ENCODE data around the gene SERINC5.

The SERINC5 gene

DNA sequence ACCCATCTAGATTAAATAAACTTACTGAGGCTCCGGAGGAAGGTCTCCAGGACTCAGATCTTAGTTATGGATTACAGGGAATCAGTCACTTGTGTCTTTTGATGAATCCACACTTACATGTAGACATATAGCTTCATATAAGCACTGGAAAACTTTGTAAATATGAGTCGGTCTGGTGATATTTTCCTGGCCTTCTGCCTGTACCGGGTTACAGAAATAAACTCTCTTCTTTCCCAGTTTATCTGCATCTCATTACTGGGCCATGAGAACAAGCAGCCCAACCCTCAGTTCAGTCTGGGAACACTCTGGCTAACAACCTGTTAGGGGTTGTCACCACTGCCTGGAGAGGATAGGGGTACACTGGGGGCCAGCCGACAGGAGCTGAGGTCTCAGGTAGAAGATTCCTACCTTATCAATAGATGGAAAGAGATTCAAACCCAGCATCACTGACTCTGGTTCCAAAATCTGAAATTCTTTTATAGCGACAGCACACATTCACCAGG is 161.6 kb downstream of the SERINC5 start:
- DNase-seq (ENCODE audit: low spot score), result no peak

- no peak for DNase-seq (ENCODE audit: low spot score)
Observed at GRCh38 chr5:80093796-80094195, 162.1 kb downstream of the SERINC5 start.

GRCh38 chr5:80092486-80093107 is 163.3 kb downstream of the SERINC5 start:
- DNase-seq (ENCODE audit: low spot score), result no peak

DNA sequence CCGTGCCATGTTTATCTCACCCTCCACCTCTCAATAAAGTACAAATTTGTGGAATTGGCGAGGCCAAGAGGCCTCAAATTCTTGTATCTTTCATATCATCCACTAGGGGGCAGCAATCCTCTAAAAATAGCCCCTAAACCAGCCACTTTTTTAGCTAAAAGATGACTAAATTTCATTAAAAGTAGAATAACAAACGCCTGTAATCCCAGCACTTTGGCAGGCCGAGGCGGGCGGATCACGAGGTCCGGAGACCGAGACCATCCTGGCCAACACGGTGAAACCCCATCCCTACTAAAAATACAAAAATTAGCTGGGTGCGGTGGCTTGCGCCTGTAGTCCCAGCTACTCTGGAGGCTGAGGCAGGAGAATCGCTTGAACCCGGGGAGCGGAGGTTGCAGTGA is 164.1 kb downstream of the SERINC5 start:
- peak; percentile 75 for DNase-seq (ENCODE audit: low spot score)

GRCh38 chr5:80090884-80091166 is 165.0 kb downstream of the SERINC5 start:
- DNase-seq (ENCODE audit: low spot score), result no peak

DNA sequence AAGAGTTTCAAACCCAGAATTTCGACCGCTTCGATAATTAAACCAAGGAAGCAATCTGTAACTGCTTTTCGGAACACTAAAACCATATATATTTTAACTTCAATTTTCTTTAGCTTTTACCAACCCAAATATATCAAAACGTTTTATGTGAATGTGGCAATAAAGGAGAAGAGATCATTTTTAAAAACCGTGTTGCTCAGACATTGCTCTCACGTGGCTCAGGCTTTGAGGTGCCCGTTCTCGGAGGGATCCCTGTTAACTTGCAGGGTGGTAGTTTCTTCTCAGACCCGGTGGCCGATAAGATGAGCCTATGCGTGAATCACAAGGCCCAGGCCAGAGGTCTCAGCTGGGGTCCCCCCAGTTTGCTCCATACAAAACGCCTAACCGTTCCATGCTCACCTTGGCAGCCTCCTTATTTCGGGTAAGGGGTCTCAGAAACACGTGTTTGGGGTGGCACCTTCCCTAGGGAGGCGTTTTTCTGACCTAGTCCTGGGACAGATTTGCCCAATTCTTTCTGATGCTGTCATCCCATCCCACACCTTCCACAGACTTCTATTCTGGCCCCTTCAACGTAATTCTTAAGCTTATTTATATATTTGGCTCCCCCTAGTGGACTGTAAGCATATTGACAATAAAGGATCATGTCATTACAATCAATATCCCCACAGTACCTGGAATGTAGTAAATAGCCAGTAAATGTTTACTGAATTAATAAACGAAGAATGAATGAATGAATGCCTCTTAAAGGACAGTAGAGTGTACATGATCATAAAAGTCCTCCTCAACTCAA is 172.6 kb downstream of the SERINC5 start:
- DNase-seq (ENCODE audit: low spot score), result peak; percentile 51

DNA sequence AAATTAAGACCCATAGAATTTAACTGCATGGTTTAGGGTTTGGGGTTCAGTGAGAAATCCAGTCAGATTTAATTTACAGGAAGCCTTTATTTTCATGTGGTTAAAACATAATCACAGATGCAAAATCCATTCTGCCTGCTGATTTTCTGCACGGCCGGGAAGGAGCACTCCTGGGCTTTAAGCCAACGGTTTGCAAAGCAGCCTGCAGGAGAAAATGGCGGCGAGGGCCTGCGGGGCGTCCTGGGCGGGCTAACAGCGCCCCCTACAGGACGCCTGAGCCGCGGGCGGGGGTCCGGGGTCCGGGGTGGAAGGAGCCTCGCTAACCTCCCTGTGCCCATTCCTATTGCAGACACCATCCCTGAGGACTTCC is 173.1 kb downstream of the SERINC5 start:
- DNase-seq (ENCODE audit: low spot score), result peak; percentile 45

GRCh38 chr5:80082281-80082680 is 173.6 kb downstream of the SERINC5 start:
- DNase-seq (ENCODE audit: low spot score), result no peak

DNA sequence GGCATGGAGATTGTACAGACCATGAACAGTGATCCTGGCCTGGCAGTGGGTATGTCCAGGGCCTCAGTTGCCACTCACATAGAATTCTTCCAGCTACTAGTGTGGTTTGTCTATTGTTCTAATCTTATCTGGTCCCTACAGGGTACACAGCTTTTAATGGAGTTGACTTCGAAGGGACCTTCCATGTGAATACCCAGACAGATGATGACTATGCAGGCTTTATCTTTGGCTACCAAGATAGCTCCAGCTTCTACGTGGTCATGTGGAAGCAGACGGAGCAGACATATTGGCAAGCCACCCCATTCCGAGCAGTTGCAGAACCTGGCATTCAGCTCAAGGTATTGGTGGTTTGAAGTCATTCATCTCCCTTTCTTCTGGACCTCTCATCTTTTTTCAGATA is 176.9 kb downstream of the SERINC5 start:
- no peak for DNase-seq (ENCODE audit: low spot score)

DNA sequence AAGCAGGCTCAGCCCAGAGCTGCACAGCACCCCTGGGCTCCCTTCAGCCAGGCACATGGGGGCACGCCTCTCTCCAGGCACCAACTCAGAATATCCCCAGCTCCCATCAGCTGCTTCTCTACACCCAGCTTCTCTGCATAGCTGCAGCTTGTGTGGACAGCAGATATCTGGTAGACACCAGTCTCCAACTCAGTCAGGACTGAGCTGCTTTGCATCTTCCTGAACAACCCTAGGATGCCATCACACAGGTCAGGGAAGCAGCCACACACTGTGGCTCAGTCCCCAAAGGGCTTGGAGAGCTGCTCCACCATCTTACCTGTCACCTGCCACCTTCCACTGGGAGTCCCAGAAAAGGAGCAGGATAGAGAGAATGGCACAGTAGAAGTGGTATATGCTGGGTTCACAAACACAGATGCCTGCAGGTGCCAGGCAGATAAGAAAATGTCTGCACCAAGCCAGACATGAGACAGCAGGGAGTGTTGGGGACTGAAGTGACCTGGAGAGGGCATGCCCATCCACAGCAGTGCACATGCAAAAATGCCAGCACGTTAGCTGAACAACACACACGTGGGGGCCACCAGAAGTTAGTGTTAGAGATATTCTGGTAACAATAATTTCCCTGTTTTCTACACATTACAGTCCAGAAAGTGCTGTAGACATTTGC is 178.7 kb downstream of the SERINC5 start:
- DNase-seq (ENCODE audit: low spot score), result no peak

- no peak for DNase-seq (ENCODE audit: low spot score)
Observed at GRCh38 chr5:80076131-80077050, 179.5 kb downstream of the SERINC5 start.

- no peak for DNase-seq (ENCODE audit: low spot score)
Observed at GRCh38 chr5:80072103-80073073, 183.5 kb downstream of the SERINC5 start.

GRCh38 chr5:80071510-80072021 is 184.3 kb downstream of the SERINC5 start:
- DNase-seq (ENCODE audit: low spot score), result no peak

- no peak for DNase-seq (ENCODE audit: low spot score)
Observed at GRCh38 chr5:80070338-80071056, 185.4 kb downstream of the SERINC5 start.

- no peak for DNase-seq (ENCODE audit: low spot score)
Observed at GRCh38 chr5:80069918-80070318, 185.9 kb downstream of the SERINC5 start.

DNA sequence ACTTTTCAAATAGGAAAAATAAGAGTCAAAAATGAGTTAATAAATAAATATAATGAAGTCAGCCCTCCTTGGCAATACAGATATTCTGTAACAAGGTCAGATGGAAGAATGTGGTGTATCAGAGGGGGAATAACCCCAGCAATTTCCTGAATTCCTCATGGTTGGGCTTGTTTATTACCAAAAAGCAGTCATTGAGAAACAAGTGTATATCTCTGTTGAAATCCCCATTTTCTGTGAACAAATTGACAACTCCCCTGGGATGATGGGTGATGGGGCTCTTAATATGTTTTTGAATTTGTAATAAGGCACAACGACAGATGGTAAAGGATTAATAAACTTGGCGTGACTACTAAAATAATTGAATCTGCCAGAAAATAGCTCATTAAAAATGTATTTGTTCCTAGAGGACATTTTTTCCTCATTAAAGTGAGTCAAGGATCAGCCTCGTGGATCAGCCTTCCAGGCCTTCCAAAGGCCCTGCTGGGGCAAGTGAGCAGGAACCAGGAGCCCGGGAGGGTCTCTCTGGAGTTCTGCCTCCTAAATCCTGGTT is 186.5 kb downstream of the SERINC5 start:
- no peak for DNase-seq (ENCODE audit: low spot score)

DNA sequence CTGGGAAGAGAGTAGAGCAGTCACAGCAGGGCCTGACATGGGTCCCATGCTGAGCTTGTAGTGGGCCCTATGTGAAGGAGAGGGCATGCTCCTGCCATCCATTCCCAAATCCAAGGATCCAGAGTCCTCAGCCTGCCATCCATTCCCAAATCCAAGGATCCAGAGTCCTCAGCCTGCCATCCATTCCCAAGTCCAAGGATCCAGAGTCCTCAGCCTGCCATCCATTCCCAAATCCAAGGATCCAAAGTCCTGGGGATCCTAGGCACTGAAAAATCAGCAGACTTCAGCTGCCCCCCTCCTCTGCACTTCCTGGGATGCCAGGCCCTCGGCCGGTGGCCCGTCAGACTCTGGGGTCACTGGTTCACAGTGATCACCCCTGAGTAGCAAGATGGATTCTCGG is 187.1 kb downstream of the SERINC5 start:
- no peak for DNase-seq (ENCODE audit: low spot score)

- DNase-seq (ENCODE audit: low spot score), result no peak
Observed at GRCh38 chr5:80068246-80068636, 187.6 kb downstream of the SERINC5 start.

DNA sequence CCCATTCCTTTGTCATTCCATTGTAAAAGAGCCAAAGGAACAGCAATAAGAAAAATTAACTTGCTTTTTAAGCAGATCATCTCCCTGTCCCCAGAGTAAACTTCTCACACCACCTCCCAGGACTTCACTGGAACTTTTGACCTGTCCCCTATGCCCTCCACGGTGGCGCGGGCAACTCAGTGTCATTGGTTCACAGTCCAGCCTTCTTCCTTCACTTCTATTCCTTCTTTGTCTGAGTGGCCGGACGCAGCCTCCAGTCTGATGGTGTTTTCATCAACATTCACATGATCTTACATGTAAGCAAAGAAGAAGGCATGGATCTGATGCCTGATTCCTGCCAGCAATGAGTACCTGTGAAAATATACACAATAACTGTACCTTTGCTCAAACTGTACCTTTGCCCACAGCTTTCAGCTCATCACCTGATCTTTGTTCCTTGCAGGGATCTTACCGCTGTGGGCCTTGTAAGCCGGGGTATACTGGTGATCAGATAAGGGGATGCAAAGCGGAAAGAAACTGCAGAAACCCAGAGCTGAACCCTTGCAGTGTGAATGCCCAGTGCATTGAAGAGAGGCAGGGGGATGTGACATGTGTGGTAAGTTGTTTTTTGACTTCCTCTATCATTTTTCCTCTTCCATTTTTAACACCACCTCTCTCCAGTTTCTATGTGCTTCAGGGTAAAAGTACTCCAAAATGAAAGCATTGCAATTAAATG is 188.2 kb downstream of the SERINC5 start:
- no peak for DNase-seq (ENCODE audit: low spot score)
